OCI-LY3 (cell line): ENCODE data around the gene GNAI3.

Experiments
- CTCF ChIP-seq: fragments of 200-600, 300-600 bp; sonication (generic); IDR thresholded peaks from 2 replicates; pipeline ENCODE4 v1.5.1; 2014; ENCODE audit warnings: antibody characterized with exemption, low read length, low read depth
- EZH2phosphoT487 ChIP-seq: fragments of 200-600 bp; shearing (Covaris generic); IDR thresholded peaks from 2 replicates; pipeline ENCODE4 v1.6.1; 2018; ENCODE audit warnings: antibody characterized with exemption, mixed run types, low read depth

GRCh38 chr1:109541102-109541501, 7.3 kb upstream of the GNAI3 start:
- TF ChIP-seq CTCF (no peak), EZH2phosphoT487 (no peak)
